ENCODE results near the gene FGF3. TPM values are rescaled to one million over a fixed set of nuclear protein-coding genes. Genes with fewer than 3 reads are reported as not detected.

The FGF3 gene
- total RNA-seq, 1 donor from 2014 or later, result not detected

- Histone ChIP-seq H3K4me1 (ENCODE audit: insufficient read depth, low read length) (peaks cover 4% of the 10 kb centered on the region), H3K36me3 (ENCODE audit: insufficient read depth, low read length) (no peaks in the 10 kb centered on the region), H3K9ac (ENCODE audit: low read length) (no peak overlapping the region), H3K27me3 (ENCODE audit: insufficient read depth, low read length) (peaks cover 40% of the 10 kb centered on the region), H3K4me3 (ENCODE audit: insufficient read depth, low read depth, low read length) (no peak overlapping the region), H3K9me3 (ENCODE audit: insufficient read depth, low read depth, low read length) (no peaks in the 10 kb centered on the region), H4K20me1 (ENCODE audit: insufficient read depth, low read length) (no peaks in the 10 kb centered on the region), H3K27ac (ENCODE audit: low read depth, low read length) (no peak overlapping the region), H3K79me2 (ENCODE audit: insufficient read depth, low read length) (no peaks in the 10 kb centered on the region), H3K4me2 (ENCODE audit: low read length) (no peak overlapping the region), H2AFZ (ENCODE audit: low read depth, low read length) (no peak overlapping the region)
- Mint-ChIP-seq H3K36me3 (ENCODE audit: low read depth, unreplicated experiment) (no peaks in the 10 kb centered on the region), H3K27ac (ENCODE audit: unreplicated experiment) (no peak overlapping the region), H3K9me3 (ENCODE audit: unreplicated experiment) (no peaks in the 10 kb centered on the region), H3K4me1 (ENCODE audit: low read depth, unreplicated experiment) (no peaks in the 10 kb centered on the region), H3K27me3 (ENCODE audit: low read depth, unreplicated experiment) (peaks cover 43% of the 10 kb centered on the region), H3K4me3 (ENCODE audit: unreplicated experiment) (no peak overlapping the region)
- no peak for TF ChIP-seq EZH2 (IDR thresholded peaks at IDR 0.05; ENCODE audit: insufficient read depth, low read length)
- no peak for TF ChIP-seq CTCF (IDR thresholded peaks at IDR 0.05; ENCODE audit: insufficient read depth, low read depth, low read length)
- no peak for DNase-seq (ENCODE audit: low read depth)
- FAIRE-seq, result no peak
Observed at GRCh38 chr11:69814902-69815301, 4.3 kb downstream of the FGF3 start.

GRCh38 chr11:69814411-69814810 lies 4.8 kb downstream of the FGF3 start:
- Histone ChIP-seq H4K20me1 (ENCODE audit: insufficient read depth, low read length) (no peaks in the 10 kb centered on the region), H3K27me3 (ENCODE audit: insufficient read depth, low read length) (peaks cover 38% of the 10 kb centered on the region), H3K9me3 (ENCODE audit: insufficient read depth, low read depth, low read length) (no peaks in the 10 kb centered on the region), H3K4me2 (ENCODE audit: low read length) (no peak overlapping the region), H3K79me2 (ENCODE audit: insufficient read depth, low read length) (no peaks in the 10 kb centered on the region), H3K36me3 (ENCODE audit: insufficient read depth, low read length) (no peaks in the 10 kb centered on the region), H2AFZ (ENCODE audit: low read depth, low read length) (no peak overlapping the region), H3K9ac (ENCODE audit: low read length) (no peak overlapping the region), H3K27ac (ENCODE audit: low read depth, low read length) (no peak overlapping the region), H3K4me1 (ENCODE audit: insufficient read depth, low read length) (peaks cover 4% of the 10 kb centered on the region), H3K4me3 (ENCODE audit: insufficient read depth, low read depth, low read length) (no peak overlapping the region)
- no peak for FAIRE-seq
- TF ChIP-seq CTCF (IDR thresholded peaks at IDR 0.05; ENCODE audit: insufficient read depth, low read depth, low read length), result no peak
- TF ChIP-seq EZH2 (IDR thresholded peaks at IDR 0.05; ENCODE audit: insufficient read depth, low read length), result no peak
- H3K4me1 Mint-ChIP-seq (ENCODE audit: low read depth, unreplicated experiment), result no peaks in the 10 kb centered on the region
- H3K9me3 Mint-ChIP-seq (ENCODE audit: unreplicated experiment), result no peaks in the 10 kb centered on the region
- no peak for DNase-seq (ENCODE audit: low read depth)
- peaks cover 42% of the 10 kb centered on the region for H3K27me3 Mint-ChIP-seq (ENCODE audit: low read depth, unreplicated experiment)
- no peak overlapping the region for H3K4me3 Mint-ChIP-seq (ENCODE audit: unreplicated experiment)
- H3K36me3 Mint-ChIP-seq (ENCODE audit: low read depth, unreplicated experiment), result no peaks in the 10 kb centered on the region
- H3K27ac Mint-ChIP-seq (ENCODE audit: unreplicated experiment), result no peak overlapping the region

GRCh38 chr11:69813839-69814238 lies 5.4 kb downstream of the FGF3 start:
- Mint-ChIP-seq H3K4me3 (ENCODE audit: unreplicated experiment) (no peak overlapping the region), H3K9me3 (ENCODE audit: unreplicated experiment) (no peaks in the 10 kb centered on the region), H3K4me1 (ENCODE audit: low read depth, unreplicated experiment) (no peaks in the 10 kb centered on the region), H3K27ac (ENCODE audit: unreplicated experiment) (no peak overlapping the region), H3K36me3 (ENCODE audit: low read depth, unreplicated experiment) (no peaks in the 10 kb centered on the region), H3K27me3 (ENCODE audit: low read depth, unreplicated experiment) (peaks cover 40% of the 10 kb centered on the region)
- Histone ChIP-seq H3K4me2 (ENCODE audit: low read length) (no peak overlapping the region), H3K9ac (ENCODE audit: low read length) (no peak overlapping the region), H4K20me1 (ENCODE audit: insufficient read depth, low read length) (no peaks in the 10 kb centered on the region), H3K4me1 (ENCODE audit: insufficient read depth, low read length) (peaks cover 4% of the 10 kb centered on the region), H3K27ac (ENCODE audit: low read depth, low read length) (no peak overlapping the region), H3K79me2 (ENCODE audit: insufficient read depth, low read length) (no peaks in the 10 kb centered on the region), H3K4me3 (ENCODE audit: insufficient read depth, low read depth, low read length) (no peak overlapping the region), H3K36me3 (ENCODE audit: insufficient read depth, low read length) (no peaks in the 10 kb centered on the region), H2AFZ (ENCODE audit: low read depth, low read length) (no peak overlapping the region), H3K27me3 (ENCODE audit: insufficient read depth, low read length) (peaks cover 44% of the 10 kb centered on the region), H3K9me3 (ENCODE audit: insufficient read depth, low read depth, low read length) (no peaks in the 10 kb centered on the region)
- FAIRE-seq (no peak), DNase-seq (ENCODE audit: low read depth) (no peak)
- TF ChIP-seq CTCF (IDR thresholded peaks at IDR 0.05; ENCODE audit: insufficient read depth, low read depth, low read length) (no peak), EZH2 (IDR thresholded peaks at IDR 0.05; ENCODE audit: insufficient read depth, low read length) (no peak)

Data from astrocyte (in vitro differentiated cells and primary cell).